ENCODE results near the gene HS6ST2.

Gene HS6ST2

DNA sequence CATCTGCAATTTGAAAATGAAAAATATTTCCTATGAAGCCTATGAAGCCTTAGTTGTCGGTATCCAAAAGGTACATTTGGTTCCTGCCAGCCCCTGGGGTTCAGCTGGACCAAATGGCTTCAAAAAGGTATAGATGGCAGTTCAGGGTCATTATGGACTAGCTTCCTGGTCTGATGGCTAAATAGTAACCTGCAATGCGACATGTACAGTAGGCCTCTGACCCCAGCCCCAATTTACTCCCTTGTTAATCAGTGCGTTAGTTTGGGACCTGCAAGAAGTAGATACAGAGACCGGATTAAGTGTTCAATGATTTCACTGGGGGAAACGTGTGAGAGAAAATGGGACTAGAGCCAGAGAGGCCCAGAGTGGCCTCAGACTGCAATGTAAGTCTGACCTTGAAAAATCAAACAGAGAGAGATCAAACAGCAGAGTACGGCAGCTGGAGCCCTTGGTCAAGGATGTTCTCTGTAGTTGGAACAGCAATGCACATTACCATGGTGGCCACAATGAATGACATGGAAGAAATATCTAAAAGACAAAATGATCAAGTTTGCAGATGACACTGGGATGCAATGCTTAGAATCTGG, 354.6 kb downstream of the HS6ST2 start:
- DNase-seq: no peak

DNA sequence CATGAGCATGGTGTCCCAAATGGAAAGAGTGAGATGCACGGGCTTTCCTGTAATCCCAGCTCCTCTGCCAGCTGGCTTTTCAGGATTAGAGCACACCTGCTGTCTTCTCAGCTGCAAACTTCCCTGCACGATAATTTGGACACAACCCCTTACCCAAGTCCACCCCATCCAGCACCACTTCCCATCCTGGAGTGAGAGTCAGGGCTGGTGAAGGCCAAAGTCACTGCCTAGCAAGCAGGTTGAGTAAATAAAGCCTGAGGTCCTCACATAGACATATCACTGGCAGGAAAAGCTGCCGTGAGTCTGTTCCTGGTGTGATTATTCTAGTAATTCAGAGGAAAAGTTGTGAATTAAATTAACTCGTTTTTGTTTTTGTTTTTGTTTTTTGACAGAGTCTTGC, 355.7 kb downstream of the HS6ST2 start:
- DNase-seq: no peak

DNA sequence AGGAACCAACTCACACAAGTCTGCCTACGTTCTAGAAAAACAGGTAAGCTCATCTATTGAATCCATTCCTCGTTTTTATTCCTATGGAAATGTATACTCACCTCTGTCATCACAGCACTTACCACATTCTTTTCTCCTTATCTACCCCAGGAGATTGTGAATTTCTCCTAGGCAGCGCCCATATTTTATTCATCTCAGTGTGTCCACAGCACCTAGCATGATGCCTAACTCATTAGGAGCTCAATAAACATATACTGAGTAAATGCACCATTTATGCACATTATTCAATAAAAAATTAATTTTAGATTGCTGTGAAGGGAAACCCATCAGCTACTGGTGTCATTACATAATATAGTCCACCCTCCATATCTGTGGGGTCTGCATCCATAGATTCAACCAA, 363.4 kb downstream of the HS6ST2 start:
- DNase-seq: no peak

DNA sequence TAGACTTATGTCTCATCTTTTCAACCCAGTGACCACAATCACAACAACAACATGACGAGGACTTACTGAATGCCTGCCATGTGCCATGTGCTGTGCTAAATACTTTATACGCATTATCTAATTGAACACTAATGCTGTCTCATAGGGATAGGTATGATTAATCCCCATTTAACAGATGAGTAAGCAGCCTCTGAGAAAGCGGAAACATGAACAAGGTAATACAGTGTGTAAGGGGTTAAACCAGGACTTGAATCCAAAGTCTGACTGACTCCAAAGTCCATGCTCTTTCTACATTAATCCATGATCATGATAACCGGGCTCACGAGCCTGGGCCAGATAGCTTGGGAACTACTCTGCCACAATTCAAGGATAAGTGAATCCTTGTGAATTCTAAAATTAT, 364.3 kb downstream of the HS6ST2 start:
- no peak for DNase-seq

DNA sequence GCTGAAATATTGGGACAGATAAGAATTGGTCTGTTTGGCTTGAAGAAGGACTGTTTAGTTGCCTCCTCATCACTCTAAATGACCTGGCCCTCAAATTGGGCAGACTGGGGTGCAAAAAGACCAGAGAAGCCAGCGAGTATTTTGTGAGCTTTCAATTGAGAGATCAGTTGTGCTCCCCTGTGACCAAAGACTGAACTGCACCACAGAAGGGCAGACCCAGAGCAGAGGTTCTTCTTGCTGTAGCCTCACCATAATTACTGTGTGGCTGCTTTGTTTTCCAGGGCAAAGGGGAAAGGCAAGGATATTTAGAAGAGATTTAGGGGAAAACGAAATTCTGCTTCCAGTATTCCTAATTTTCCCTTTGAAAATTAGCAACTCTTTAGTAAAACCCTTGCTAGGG, 365.5 kb downstream of the HS6ST2 start:
- DNase-seq: no peak

DNA sequence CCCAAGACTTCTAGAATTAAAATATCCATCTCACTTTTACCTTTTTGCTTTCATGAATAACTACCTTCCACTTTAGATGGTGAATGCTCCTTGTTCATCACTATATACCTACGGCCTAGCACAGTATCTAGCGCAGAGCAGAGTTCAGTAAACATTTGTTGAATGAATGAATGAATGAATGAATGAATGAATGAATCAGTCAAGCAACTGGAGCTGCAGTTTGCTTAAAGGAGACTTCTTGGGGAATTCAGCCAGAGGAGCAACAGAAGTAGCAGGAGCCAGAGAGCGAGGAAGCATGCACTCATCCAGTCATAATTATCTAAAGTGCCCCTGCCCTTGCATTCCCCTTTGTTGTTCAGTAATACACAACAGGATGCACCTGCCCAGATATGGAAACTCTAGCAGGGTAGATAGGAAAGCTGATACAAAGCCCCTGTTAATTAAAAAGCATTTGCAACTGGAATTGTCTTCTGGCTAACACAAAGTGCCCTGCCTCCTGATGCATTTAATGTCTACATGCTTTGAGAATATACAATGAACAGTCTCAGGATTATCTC, 366.6 kb downstream of the HS6ST2 start:
- DNase-seq: no peak

DNA sequence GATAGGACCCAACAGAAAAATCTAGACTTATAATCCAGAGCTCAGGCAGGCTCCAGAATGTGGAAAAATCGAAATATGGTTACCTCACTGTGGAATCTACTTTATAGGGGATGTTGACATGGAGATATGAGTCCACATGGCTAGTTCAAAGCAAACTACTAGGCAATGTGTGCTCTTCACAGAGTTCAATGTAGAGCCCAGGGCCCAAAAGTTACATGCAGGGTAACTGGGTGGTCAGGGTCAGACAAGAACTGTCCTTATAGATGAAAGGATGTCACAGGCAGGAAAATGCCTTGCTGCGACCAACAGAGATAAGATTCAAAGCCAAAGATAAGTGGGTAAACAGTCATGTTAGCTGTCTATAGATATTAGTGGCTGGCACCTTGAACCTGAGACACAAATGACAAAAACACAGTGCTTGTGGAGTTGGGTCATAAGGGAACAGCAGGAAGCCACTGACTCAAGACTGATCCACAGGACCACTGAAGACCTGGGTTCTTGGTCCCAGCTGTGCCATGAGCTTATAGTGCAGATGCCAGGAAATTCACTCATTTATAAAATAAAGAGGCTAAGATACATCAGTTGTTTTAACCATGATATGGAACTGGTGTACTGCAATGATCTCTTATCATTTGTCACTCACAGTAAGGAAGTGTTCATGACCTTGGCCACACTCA, 367.9 kb downstream of the HS6ST2 start:
- no peak for DNase-seq

DNA sequence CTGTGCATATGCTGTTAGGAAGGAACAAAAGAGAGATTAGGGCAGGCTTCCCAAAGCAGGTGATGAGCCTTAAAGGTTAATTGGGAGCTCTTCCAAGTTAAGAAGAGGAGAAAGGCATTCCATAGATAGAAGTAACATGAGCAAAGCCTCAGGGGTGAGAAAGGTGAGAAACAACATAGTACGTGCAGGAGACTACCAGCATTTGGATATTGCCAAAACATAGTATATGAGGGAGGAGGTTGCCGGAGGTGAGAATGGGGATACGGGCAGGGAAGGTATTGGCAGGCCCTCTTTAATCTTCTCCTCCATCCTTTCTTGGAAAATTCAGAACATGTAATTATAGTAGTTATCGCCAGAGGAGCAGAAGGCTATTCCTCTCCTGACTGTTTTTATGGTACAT, 373.5 kb downstream of the HS6ST2 start:
- DNase-seq: no peak

DNA sequence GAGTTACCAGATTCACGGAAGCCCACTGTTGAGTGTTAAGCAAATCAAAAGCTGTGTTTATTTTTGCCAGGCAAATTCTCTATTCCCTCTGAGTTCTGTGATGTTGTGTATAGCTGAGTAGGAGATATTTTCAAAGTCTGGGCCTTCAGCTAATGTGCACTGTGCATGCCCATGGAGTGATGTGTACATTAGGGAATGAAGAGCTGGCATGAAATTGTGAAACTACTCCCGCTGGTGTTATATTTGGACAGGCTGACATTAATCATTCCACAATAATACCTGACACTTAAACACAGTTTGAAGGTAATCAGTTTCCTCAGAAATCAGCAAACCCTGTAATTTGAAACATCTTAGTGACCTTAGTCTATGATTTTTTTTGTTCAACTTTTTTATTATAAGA, 381.5 kb downstream of the HS6ST2 start:
- no peak for DNase-seq

Data from KG1 (cell line).